Astrocyte (in vitro differentiated cells and primary cell): ENCODE measurements around the gene LRRC61.

Experiments used
- EZH2 ChIP-seq: IDR thresholded peaks from 2 replicates; pipeline ENCODE4 v1.6.1; 2012; ENCODE audit warnings: mild to moderate bottlenecking, low read length, inconsistent platforms; ENCODE audit not compliant: insufficient read depth
- TF ChIP-seq, protein P1 (sequence below): IDR thresholded peaks from 2 replicates; pipeline ENCODE4 v1.5.1; 2011; ENCODE audit warnings: low read depth, mild to moderate bottlenecking, inconsistent platforms, low read length, moderate library complexity; ENCODE audit not compliant: insufficient read depth

DNA sequence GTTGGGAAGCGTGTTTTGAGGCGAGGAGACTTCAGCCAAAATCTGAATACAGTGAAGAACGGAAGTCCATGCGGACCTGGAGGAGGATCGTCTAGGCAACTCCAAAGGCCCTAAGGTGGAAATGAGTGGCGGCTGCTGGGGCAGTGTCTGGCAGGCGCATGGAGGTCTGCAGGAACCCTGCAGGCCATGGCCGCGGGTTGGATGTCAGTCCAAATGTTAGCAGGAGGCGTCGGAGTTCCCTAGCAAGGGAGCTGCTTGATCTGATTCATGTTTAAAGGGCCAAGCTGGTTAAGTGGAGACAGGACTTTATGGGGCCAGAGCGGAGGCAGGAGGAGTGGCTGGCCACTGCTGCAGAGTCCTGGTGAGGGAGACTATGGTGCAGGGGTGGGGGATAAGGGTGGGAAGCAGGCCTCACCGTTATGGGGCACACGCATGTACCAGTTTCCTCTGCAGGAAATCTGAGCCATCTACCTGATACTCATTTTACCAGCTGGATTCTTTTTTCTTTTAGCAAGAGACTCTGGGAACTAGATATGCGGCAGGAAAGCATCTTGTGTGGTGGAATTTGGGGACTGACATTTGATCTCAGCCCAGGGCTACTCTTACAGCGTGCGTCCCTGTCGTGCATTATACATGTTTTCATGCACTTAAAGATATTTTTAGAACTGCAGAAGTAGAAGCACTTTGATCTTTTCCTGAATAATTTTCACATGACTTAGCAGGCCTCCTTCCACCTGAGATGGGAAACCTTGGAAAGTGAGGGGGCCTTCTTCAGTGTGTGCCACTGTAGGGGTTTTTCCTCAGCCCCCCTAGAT lies 38.9 kb downstream of the LRRC61 start:
- TF ChIP-seq, protein P1, sequence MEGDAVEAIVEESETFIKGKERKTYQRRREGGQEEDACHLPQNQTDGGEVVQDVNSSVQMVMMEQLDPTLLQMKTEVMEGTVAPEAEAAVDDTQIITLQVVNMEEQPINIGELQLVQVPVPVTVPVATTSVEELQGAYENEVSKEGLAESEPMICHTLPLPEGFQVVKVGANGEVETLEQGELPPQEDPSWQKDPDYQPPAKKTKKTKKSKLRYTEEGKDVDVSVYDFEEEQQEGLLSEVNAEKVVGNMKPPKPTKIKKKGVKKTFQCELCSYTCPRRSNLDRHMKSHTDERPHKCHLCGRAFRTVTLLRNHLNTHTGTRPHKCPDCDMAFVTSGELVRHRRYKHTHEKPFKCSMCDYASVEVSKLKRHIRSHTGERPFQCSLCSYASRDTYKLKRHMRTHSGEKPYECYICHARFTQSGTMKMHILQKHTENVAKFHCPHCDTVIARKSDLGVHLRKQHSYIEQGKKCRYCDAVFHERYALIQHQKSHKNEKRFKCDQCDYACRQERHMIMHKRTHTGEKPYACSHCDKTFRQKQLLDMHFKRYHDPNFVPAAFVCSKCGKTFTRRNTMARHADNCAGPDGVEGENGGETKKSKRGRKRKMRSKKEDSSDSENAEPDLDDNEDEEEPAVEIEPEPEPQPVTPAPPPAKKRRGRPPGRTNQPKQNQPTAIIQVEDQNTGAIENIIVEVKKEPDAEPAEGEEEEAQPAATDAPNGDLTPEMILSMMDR = no peak
- no peak for TF ChIP-seq EZH2
